DND-41 (cell line): ENCODE data around the gene TSPOAP1.

Experiments used
- EZH2 ChIP-seq: IDR thresholded peaks from 3 replicates; pipeline ENCODE4 v1.6.1; 2012; ENCODE audit warnings: borderline replicate concordance, low read depth, mild to moderate bottlenecking, moderate library complexity, low read length, inconsistent platforms; ENCODE audit not compliant: severe bottlenecking
- TF ChIP-seq, protein P1 (sequence below): IDR thresholded peaks from 2 replicates; pipeline ENCODE4 v1.5.1; 2012; ENCODE audit warnings: borderline replicate concordance, low read length, moderate library complexity, mild to moderate bottlenecking; ENCODE audit not compliant: poor library complexity, severe bottlenecking; ENCODE audit errors: extremely low read depth

DNA sequence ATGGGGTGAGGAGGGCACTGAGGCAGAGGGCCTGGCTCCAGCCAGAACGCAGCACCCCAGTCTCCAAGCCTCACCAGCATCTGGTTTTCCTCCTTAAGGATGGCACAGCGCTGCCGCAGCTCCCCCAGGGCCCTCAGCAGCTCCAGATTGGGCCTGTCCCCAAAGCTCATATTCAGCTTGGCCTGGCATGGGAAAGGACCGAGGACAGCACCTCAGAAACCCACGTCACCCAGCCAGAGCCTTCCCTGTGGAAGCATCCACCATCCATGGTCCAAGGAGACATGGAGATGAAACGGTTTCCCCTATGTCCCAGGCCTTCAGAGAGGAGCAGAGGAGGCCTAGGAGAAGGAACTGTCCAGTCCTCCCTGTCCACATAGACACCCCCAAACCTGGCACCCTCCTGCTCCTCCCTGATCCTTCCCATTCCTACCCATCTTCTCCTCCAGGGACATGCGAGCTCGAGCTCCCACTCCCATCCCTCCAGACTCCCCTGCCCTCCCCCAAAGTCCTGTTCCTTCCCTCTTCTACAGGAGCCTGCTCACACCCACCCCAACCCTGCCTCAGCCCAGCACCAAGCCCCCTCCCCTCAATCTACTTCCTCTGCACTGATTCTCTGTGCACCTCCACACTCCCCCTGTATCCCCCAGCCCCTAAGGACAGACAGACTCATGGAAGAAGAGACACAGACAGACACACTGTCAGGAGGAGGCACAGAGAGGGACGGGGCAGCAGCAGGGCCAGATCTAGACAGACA lies 1.8 kb downstream of the TSPOAP1 start:
- TF ChIP-seq, protein P1, sequence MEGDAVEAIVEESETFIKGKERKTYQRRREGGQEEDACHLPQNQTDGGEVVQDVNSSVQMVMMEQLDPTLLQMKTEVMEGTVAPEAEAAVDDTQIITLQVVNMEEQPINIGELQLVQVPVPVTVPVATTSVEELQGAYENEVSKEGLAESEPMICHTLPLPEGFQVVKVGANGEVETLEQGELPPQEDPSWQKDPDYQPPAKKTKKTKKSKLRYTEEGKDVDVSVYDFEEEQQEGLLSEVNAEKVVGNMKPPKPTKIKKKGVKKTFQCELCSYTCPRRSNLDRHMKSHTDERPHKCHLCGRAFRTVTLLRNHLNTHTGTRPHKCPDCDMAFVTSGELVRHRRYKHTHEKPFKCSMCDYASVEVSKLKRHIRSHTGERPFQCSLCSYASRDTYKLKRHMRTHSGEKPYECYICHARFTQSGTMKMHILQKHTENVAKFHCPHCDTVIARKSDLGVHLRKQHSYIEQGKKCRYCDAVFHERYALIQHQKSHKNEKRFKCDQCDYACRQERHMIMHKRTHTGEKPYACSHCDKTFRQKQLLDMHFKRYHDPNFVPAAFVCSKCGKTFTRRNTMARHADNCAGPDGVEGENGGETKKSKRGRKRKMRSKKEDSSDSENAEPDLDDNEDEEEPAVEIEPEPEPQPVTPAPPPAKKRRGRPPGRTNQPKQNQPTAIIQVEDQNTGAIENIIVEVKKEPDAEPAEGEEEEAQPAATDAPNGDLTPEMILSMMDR = no peak
- no peak for TF ChIP-seq EZH2
